ENCODE results near the gene SLC7A14.

GRCh38 chr3:170487031-170487430 is 98.8 kb downstream of the SLC7A14 start:
- no peak for TF ChIP-seq CTCF (IDR thresholded peaks at IDR 0.05)
- TF ChIP-seq POLR2A (IDR thresholded peaks at IDR 0.05), result no peak
